ENCODE results near the gene JUNB. TPM values are rescaled to one million over a fixed set of nuclear protein-coding genes. Genes with fewer than 3 reads are reported as not detected.
A peak's percentile ranks its signal among the peaks of the same experiment; 100 is the strongest.

The JUNB gene
- total and polyA plus RNA-seq, 2 of the 13 experiments (the other 11 are each of a cell fraction or from before 2014, with no cell fraction given), result 7.7 to 8.2 TPM

DNA sequence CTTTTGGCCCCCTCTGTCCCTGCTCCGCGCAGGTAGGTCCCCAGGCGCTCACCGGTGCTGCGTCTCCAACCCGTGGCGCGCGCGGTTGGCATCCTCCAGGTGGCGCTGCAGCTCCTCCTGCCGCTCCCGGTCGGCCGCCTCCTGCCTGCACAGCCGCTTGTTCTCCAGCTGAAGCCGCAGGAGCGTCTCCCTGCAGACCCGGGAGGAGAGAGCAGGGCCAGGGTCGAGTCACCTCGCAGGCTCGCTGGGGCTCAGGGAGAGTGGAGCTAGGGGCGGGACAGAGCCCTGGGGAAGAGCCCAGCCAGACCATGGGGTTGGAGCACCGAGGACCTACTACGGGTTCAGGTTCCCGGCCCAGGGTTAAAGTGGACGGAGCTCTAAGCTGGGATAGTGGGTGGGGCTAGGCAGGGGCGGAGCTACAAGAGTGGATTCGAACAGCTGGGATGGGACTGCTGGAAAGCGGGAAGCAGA lies 25.2 kb upstream of the JUNB start (continued):
- TF ChIP-seq, protein P1, sequence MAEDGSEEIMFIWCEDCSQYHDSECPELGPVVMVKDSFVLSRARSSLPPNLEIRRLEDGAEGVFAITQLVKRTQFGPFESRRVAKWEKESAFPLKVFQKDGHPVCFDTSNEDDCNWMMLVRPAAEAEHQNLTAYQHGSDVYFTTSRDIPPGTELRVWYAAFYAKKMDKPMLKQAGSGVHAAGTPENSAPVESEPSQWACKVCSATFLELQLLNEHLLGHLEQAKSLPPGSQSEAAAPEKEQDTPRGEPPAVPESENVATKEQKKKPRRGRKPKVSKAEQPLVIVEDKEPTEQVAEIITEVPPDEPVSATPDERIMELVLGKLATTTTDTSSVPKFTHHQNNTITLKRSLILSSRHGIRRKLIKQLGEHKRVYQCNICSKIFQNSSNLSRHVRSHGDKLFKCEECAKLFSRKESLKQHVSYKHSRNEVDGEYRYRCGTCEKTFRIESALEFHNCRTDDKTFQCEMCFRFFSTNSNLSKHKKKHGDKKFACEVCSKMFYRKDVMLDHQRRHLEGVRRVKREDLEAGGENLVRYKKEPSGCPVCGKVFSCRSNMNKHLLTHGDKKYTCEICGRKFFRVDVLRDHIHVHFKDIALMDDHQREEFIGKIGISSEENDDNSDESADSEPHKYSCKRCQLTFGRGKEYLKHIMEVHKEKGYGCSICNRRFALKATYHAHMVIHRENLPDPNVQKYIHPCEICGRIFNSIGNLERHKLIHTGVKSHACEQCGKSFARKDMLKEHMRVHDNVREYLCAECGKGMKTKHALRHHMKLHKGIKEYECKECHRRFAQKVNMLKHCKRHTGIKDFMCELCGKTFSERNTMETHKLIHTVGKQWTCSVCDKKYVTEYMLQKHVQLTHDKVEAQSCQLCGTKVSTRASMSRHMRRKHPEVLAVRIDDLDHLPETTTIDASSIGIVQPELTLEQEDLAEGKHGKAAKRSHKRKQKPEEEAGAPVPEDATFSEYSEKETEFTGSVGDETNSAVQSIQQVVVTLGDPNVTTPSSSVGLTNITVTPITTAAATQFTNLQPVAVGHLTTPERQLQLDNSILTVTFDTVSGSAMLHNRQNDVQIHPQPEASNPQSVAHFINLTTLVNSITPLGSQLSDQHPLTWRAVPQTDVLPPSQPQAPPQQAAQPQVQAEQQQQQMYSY (CRISPR knock-in tag; IDR thresholded peaks at IDR 0.05), result 0 out of 2 replicates have a peak, but pooled peaks have one; percentile 31
- TF ChIP-seq, protein P2, sequence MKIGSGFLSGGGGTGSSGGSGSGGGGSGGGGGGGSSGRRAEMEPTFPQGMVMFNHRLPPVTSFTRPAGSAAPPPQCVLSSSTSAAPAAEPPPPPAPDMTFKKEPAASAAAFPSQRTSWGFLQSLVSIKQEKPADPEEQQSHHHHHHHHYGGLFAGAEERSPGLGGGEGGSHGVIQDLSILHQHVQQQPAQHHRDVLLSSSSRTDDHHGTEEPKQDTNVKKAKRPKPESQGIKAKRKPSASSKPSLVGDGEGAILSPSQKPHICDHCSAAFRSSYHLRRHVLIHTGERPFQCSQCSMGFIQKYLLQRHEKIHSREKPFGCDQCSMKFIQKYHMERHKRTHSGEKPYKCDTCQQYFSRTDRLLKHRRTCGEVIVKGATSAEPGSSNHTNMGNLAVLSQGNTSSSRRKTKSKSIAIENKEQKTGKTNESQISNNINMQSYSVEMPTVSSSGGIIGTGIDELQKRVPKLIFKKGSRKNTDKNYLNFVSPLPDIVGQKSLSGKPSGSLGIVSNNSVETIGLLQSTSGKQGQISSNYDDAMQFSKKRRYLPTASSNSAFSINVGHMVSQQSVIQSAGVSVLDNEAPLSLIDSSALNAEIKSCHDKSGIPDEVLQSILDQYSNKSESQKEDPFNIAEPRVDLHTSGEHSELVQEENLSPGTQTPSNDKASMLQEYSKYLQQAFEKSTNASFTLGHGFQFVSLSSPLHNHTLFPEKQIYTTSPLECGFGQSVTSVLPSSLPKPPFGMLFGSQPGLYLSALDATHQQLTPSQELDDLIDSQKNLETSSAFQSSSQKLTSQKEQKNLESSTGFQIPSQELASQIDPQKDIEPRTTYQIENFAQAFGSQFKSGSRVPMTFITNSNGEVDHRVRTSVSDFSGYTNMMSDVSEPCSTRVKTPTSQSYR (CRISPR knock-in tag; IDR thresholded peaks at IDR 0.05; ENCODE audit: borderline replicate concordance), result no peak
- TF ChIP-seq ZNF10 (CRISPR knock-in tag; IDR thresholded peaks at IDR 0.05; ENCODE audit: borderline replicate concordance, low read depth) (no peak), ZNF562 (CRISPR knock-in tag; IDR thresholded peaks at IDR 0.05; ENCODE audit: borderline replicate concordance) (no peak), ELF4 (CRISPR knock-in tag; IDR thresholded peaks at IDR 0.05; ENCODE audit: borderline replicate concordance) (no peak), HNRNPK (IDR thresholded peaks at IDR 0.05; ENCODE audit: low read depth, low read length, poor library complexity, severe bottlenecking) (peak; percentile 46), CEBPG (CRISPR knock-in tag; IDR thresholded peaks at IDR 0.05) (no peak), DNMT3B (CRISPR knock-in tag; conservative IDR thresholded peaks at IDR 0.05) (no peak), ZNF75D (CRISPR knock-in tag; IDR thresholded peaks at IDR 0.05; ENCODE audit: borderline replicate concordance) (no peak), HHEX (CRISPR knock-in tag; IDR thresholded peaks at IDR 0.05) (no peak), ZFP36 (IDR thresholded peaks at IDR 0.05; ENCODE audit: borderline replicate concordance, low read depth, low read length, partially characterized antibody) (no peak), SMC3 (IDR thresholded peaks at IDR 0.05; ENCODE audit: low read length) (peak; percentile 26; the same call in 1 of the 2 replicates), RFX3 (CRISPR knock-in tag; IDR thresholded peaks at IDR 0.05) (no peak), SRY (CRISPR knock-in tag; IDR thresholded peaks at IDR 0.05) (no peak), SAP130 (CRISPR knock-in tag; IDR thresholded peaks at IDR 0.05; ENCODE audit: low read depth) (peak; percentile 90)
- TF ChIP-seq, protein P3, sequence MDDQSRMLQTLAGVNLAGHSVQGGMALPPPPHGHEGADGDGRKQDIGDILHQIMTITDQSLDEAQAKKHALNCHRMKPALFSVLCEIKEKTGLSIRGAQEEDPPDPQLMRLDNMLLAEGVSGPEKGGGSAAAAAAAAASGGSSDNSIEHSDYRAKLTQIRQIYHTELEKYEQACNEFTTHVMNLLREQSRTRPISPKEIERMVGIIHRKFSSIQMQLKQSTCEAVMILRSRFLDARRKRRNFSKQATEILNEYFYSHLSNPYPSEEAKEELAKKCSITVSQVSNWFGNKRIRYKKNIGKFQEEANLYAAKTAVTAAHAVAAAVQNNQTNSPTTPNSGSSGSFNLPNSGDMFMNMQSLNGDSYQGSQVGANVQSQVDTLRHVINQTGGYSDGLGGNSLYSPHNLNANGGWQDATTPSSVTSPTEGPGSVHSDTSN (CRISPR knock-in tag; IDR thresholded peaks at IDR 0.05; ENCODE audit: borderline replicate concordance), result no peak
- TF ChIP-seq, protein P4, sequence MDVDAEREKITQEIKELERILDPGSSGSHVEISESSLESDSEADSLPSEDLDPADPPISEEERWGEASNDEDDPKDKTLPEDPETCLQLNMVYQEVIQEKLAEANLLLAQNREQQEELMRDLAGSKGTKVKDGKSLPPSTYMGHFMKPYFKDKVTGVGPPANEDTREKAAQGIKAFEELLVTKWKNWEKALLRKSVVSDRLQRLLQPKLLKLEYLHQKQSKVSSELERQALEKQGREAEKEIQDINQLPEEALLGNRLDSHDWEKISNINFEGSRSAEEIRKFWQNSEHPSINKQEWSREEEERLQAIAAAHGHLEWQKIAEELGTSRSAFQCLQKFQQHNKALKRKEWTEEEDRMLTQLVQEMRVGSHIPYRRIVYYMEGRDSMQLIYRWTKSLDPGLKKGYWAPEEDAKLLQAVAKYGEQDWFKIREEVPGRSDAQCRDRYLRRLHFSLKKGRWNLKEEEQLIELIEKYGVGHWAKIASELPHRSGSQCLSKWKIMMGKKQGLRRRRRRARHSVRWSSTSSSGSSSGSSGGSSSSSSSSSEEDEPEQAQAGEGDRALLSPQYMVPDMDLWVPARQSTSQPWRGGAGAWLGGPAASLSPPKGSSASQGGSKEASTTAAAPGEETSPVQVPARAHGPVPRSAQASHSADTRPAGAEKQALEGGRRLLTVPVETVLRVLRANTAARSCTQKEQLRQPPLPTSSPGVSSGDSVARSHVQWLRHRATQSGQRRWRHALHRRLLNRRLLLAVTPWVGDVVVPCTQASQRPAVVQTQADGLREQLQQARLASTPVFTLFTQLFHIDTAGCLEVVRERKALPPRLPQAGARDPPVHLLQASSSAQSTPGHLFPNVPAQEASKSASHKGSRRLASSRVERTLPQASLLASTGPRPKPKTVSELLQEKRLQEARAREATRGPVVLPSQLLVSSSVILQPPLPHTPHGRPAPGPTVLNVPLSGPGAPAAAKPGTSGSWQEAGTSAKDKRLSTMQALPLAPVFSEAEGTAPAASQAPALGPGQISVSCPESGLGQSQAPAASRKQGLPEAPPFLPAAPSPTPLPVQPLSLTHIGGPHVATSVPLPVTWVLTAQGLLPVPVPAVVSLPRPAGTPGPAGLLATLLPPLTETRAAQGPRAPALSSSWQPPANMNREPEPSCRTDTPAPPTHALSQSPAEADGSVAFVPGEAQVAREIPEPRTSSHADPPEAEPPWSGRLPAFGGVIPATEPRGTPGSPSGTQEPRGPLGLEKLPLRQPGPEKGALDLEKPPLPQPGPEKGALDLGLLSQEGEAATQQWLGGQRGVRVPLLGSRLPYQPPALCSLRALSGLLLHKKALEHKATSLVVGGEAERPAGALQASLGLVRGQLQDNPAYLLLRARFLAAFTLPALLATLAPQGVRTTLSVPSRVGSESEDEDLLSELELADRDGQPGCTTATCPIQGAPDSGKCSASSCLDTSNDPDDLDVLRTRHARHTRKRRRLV (CRISPR knock-in tag; IDR thresholded peaks at IDR 0.05), result no peak

All from HepG2 (cell line).